Smooth muscle cell (in vitro differentiated cells): ENCODE measurements around the gene SLC25A45. TPM values are rescaled to one million over a fixed set of nuclear protein-coding genes. Genes with fewer than 3 reads are reported as not detected.
A peak's percentile ranks its signal among the peaks of the same experiment; 100 is the strongest.

Experiments
- DNase-seq: peaks from one replicate; lab custom pipeline; 2025; ENCODE audit not compliant: unreplicated experiment; lab: John Stamatoyannopoulos, UW
- H2AFZ ChIP-seq: fragments of 200-600 bp; sonication (generic); 2 replicates; pipeline ENCODE4 v1.6.0; 2016; ENCODE audit warnings: antibody characterized with exemption, low read depth, mild to moderate bottlenecking
- H3F3A ChIP-seq: fragments of 200-600 bp; sonication (generic); 2 replicates; pipeline ENCODE4 v1.6.0; 2017; ENCODE audit warnings: antibody characterized with exemption, low read depth
- H3K27ac ChIP-seq: fragments of 200-600 bp; sonication (generic); 2 replicates; pipeline ENCODE4 v1.5.1; 2016; ENCODE audit warnings: low read depth, mild to moderate bottlenecking
- H3K27me3 ChIP-seq: fragments of 200-600 bp; sonication (generic); 2 replicates; pipeline ENCODE4 v1.6.1; 2016; ENCODE audit warnings: low read depth, mild to moderate bottlenecking
- H3K36me3 ChIP-seq: fragments of 200-600 bp; sonication (generic); 2 replicates; pipeline ENCODE4 v1.5.1; 2016; ENCODE audit warnings: low read depth
- H3K4me1 ChIP-seq: fragments of 200-600 bp; sonication (generic); 2 replicates; pipeline ENCODE4 v1.5.1; 2016; ENCODE audit warnings: low read depth
- H3K4me2 ChIP-seq: fragments of 200-600 bp; sonication (generic); 2 replicates; pipeline ENCODE4 v1.6.0; 2016; ENCODE audit warnings: mild to moderate bottlenecking
- H3K4me3 ChIP-seq: fragments of 200-600 bp; sonication (generic); 2 replicates; pipeline ENCODE4 v1.5.1; 2016; ENCODE audit warnings: mild to moderate bottlenecking
- H3K79me2 ChIP-seq: fragments of 200-600 bp; sonication (generic); 2 replicates; pipeline ENCODE4 v1.6.0; 2016; ENCODE audit warnings: low read depth, mild to moderate bottlenecking
- H3K9ac ChIP-seq: fragments of 200-600 bp; sonication (generic); 2 replicates; pipeline ENCODE4 v1.6.0; 2016; ENCODE audit warnings: low read depth
- H3K9me3 ChIP-seq: fragments of 200-600 bp; sonication (generic); replicated peaks from 2 replicates; pipeline ENCODE4 v1.5.1; 2016; ENCODE audit warnings: low read depth
- H4K20me1 ChIP-seq: fragments of 200-600 bp; sonication (generic); 2 replicates; pipeline ENCODE4 v1.6.0; 2016; ENCODE audit warnings: low read depth
- WGBS: methylation state at CpG from one replicate; pipeline ENCODE4 v1.1.7; 2016; ENCODE audit warnings: low lambda C conversion rate; 5-methylcytosine and 5-hydroxymethylcytosine counted together
- polyA plus RNA-seq: library from polyadenylated mRNA; unstranded; fragments of >200 nt; fragmentation: Nextera tagmentation; extraction: Ambion mirVana; gene quantifications from 2 replicates; pipeline ENCODE4 v1.2.1, GENCODE V29; 2016
- total RNA-seq: library from RNA; depleted of rRNA; stranded (reverse); fragments of >200 nt; gene quantifications from 2 replicates; pipeline ENCODE4 v1.2.3, GENCODE V29; 2014
- TF ChIP-seq, protein P1 (sequence below): fragments of 200-600 bp; sonication (generic); IDR thresholded peaks from 2 replicates; pipeline ENCODE4 v1.5.1; 2017; ENCODE audit warnings: borderline replicate concordance, mild to moderate bottlenecking, antibody characterized with exemption; ENCODE audit not compliant: insufficient read depth, poor library complexity, severe bottlenecking

SLC25A45 gene
- total and polyA plus RNA-seq, 2 experiments from 2014 or later, result 0.81 to 3.4 TPM

GRCh38 chr11:65356394-65356972, 26.0 kb downstream of the SLC25A45 start:
- Histone ChIP-seq H3K9me3 (no peaks in the 10 kb centered on the region), H3F3A (peaks cover 18% of the 10 kb centered on the region), H3K27me3 (peaks cover 34% of the 10 kb centered on the region), H3K4me3 (no peak overlapping the region), H3K79me2 (no peaks in the 10 kb centered on the region), H3K4me1 (no peaks in the 10 kb centered on the region), H2AFZ (no peak overlapping the region), H3K4me2 (no peak overlapping the region), H3K36me3 (no peaks in the 10 kb centered on the region), H3K27ac (no peak overlapping the region), H3K9ac (no peak overlapping the region), H4K20me1 (peaks cover 23% of the 10 kb centered on the region)
- TF ChIP-seq, protein P1, sequence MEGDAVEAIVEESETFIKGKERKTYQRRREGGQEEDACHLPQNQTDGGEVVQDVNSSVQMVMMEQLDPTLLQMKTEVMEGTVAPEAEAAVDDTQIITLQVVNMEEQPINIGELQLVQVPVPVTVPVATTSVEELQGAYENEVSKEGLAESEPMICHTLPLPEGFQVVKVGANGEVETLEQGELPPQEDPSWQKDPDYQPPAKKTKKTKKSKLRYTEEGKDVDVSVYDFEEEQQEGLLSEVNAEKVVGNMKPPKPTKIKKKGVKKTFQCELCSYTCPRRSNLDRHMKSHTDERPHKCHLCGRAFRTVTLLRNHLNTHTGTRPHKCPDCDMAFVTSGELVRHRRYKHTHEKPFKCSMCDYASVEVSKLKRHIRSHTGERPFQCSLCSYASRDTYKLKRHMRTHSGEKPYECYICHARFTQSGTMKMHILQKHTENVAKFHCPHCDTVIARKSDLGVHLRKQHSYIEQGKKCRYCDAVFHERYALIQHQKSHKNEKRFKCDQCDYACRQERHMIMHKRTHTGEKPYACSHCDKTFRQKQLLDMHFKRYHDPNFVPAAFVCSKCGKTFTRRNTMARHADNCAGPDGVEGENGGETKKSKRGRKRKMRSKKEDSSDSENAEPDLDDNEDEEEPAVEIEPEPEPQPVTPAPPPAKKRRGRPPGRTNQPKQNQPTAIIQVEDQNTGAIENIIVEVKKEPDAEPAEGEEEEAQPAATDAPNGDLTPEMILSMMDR, result no peak
- no peak for DNase-seq
- 92% methylated on average over 30 of the region's 30 CpGs for WGBS

DNA sequence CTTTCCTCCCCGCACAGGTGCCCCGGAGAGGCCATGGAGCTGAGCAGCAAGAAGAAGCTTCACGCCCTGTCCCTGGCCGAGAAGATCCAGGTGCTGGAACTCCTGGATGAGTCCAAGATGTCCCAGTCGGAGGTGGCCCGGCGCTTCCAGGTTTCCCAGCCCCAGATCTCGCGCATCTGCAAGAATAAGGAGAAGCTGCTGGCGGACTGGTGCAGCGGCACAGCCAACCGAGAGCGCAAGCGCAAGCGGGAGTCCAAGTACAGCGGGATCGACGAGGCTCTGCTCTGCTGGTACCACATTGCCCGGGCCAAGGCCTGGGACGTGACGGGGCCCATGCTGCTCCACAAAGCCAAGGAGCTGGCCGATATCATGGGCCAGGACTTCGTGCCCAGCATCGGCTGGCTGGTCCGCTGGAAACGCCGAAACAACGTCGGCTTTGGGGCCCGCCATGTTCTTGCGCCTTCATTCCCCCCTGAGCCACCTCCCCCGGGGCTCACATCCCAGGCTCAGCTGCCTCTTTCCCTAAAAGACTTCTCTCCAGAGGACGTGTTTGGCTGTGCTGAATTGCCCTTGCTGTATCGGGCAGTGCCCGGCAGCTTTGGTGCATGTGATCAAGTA, 26.6 kb downstream of the SLC25A45 start:
- DNase-seq, result no peak
- 56% methylated on average over 35 of the region's 35 CpGs for WGBS
- Histone ChIP-seq H4K20me1 (peaks cover 29% of the 10 kb centered on the region), H3K9me3 (no peaks in the 10 kb centered on the region), H2AFZ (no peak overlapping the region), H3K4me2 (peak overlapping the region; percentile 85), H3K36me3 (peaks cover 6% of the 10 kb centered on the region), H3K27me3 (peaks cover 34% of the 10 kb centered on the region), H3K79me2 (no peaks in the 10 kb centered on the region), H3F3A (peaks cover 24% of the 10 kb centered on the region), H3K4me3 (peak overlapping the region; percentile 56), H3K27ac (no peak overlapping the region), H3K9ac (no peak overlapping the region), H3K4me1 (no peaks in the 10 kb centered on the region)
- TF ChIP-seq, protein P1, result no peak

DNA sequence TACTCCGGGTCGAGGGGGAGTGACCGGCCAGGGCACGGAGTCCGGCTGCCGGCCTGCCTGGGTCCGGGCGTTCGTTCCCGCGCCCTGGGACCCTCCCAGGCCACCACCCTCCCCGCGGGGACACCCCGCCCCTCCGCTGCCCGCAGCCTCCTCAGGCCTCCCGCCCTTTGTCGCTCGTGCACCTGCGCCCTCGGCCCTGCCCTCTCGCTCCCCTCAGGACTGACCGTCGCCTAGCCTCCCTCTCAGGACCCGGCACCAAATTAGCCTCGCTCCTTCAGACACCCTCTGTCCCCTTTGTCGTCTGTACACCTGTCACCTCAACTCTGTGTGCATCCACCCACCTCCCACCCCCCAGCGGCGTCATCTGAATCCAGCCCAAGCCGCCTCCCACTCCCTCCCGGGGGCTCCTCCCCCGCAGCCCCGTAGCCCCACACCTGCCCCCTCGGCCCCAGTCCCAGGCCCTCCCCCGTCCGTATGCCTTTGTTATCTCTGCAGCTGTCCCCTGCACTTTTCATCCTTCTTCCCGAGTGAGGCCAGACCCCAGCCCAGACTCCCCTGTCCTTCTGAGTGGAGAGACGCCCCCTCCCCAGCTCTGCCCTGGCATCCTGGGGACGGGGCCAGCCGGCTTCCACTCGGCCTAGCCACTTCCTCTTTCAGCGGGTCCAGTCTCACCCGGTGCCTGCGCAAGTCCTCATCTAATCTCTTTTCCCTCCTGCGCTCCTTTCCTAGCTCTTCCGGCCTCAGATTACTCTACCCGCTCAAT, 27.3 kb downstream of the SLC25A45 start:
- 8% methylated on average over 11 of the region's 47 CpGs for WGBS
- DNase-seq, result no peak
- no peak overlapping the region for H3K9ac ChIP-seq

More for the DNA sequence above, 27.3 kb downstream of the SLC25A45 start:
- peak overlapping the region; percentile 56 for H3K4me3 ChIP-seq
- peak overlapping the region; percentile 85 for H3K4me2 ChIP-seq
- TF ChIP-seq, protein P1, result no peak
- H3K36me3 ChIP-seq, result peaks cover 6% of the 10 kb centered on the region
- no peaks in the 10 kb centered on the region for H3K4me1 ChIP-seq
- peaks cover 34% of the 10 kb centered on the region for H3K27me3 ChIP-seq
- H3F3A ChIP-seq, result peaks cover 26% of the 10 kb centered on the region
- no peak overlapping the region for H2AFZ ChIP-seq
- peaks cover 29% of the 10 kb centered on the region for H4K20me1 ChIP-seq
- H3K27ac ChIP-seq, result no peak overlapping the region
- H3K79me2 ChIP-seq, result no peaks in the 10 kb centered on the region
- H3K9me3 ChIP-seq, result no peaks in the 10 kb centered on the region
